HG03565 (cell line): Measurements from ENCODE around the gene ACTR1B.
A peak's percentile ranks its signal among the peaks of the same experiment; 100 is the strongest.
"Not testable (repeated sequence)": the region's sequence is repeated elsewhere in the genome, so short reads cannot be mapped to it uniquely, and the experiment has no call there.

ENCODE experiments used
- ATAC-seq: cut with Tn5 transposase; IDR thresholded peaks from one replicate; pipeline ENCODE4 v1.9.1; 2021; ENCODE audit warnings: mild to moderate bottlenecking, moderate library complexity; ENCODE audit not compliant: unreplicated experiment

The ACTR1B gene

DNA sequence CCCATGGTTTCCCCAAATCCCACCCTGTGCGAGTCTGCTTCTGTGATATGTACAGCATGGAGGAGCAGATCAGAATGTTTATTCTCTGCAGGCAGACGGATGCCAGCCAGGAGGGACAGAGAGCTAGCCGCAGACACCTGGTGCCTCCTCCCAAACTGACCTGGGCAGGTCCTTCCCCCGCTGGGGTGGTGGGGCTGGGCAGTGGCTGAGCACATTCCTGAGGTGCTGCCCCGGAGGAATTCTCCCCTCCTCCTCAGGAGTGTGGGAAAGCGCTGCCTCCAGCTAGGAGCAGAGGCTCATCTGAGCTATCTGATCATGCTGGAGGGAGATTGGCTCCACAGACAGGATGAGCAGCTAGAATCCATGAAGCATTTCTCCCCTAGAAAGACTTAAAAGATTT is 27.3 kb upstream of the ACTR1B start:
- ATAC-seq = no peak

DNA sequence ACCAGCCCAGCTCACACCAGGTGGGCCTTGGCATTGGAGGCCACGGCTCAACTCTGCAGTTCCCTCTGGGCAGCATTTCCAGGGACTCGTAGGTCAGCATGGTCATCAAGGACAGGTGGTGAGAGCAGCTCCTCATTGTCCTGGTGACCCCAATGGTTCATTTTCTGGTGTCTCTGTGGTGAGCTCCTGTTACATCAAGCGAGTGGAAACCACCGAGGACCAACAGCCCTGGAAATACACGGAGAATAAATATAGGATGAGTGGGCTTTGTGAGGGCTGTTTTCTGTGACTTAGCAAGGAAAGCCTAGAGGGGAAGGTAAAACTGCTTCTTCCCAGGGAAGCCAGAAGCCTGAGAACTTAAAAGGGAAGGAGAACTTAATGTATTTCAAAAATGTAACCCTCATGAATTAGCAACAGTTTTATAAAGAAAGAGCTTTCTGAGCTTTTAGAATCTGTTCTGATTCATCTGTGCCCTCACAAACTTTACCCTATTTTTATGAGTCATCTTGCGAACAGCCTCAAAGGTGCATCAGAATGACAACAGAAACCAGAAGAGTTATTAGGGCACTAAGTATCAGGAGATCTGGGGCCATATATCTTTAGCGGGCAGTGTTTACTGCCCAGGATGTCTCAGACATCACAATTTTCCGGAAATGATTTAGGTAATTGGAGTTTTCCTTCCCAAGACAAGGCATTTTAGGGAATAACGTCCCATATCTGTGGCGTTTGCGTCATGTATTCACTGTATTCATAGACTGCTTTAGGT is 24.4 kb upstream of the ACTR1B start:
- peak; percentile 59 for ATAC-seq

DNA sequence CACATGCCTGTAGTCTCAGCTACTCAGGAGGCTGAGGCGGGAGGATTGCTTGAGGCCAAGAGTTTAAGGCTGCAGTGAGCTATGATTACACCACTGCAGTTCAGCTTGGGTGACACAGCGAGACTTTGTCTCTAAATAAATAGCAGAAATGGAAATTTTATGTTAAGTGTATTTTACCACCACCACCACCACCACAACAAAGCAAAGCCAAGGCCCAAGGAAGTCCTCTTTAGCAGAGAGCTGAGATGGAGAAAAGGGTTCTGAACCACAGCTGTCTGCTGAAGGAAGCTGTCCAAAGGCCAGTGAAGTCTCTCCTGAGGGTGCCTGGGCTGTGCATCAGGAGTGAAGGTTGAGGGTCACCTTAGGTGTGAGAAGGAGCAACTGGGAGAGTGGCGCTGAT is 23.4 kb upstream of the ACTR1B start:
- not testable (repeated sequence) for ATAC-seq

DNA sequence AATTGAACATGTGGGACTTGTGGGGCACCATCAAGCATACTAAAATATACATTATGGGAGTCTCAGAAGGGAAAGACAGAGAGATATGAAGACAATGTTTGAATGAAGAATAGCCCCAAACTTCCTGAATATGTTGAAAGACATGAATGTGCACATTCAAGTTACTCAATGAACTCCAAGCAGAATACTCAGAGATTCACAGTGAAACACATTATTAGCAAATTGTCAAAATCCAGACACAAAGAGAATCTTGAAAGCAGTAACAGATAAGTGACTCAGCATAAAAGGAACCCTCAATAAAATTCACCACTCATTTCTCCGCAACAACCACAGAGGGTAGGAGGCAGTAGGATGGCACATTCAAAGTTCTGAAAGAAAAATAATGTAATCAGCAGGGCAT is 14.5 kb upstream of the ACTR1B start:
- no peak for ATAC-seq

DNA sequence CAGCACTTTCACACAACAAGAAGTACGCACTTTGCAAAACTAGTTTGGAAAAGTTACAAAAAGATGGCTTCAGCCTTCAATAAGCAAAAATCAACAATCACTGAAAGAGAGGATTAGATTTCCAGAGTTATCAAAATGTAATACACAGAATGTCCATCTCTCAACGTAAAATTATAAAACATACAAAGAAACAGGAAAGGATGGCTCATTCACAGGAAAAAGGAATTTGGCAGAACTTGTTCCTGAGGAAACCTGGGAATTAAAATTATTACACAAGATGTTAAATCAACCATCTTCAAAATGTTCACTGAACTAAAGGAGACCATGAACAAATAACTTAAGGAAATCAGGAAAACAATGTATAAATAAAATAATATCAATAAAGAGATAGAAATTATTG is 13.6 kb upstream of the ACTR1B start:
- no peak for ATAC-seq

DNA sequence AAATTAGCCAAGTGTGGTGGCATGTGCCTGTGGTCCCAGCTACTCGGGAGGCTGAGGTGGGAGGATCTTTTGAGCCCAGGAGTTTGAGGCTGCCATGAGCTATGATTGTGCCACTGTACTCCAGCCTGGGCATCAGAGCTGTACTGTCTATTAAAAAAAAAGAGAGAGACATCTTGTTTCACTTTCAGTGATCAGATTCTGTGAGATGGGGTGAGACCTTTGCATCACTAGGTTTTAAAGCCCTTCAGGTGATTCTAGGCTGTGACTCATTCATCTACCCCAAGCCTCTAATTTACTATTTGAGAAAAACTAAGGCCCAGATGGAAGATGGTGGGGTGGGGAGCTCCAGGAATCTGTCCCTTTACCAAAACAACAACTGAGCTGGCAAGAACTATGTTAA is 12.8 kb upstream of the ACTR1B start:
- no peak for ATAC-seq

DNA sequence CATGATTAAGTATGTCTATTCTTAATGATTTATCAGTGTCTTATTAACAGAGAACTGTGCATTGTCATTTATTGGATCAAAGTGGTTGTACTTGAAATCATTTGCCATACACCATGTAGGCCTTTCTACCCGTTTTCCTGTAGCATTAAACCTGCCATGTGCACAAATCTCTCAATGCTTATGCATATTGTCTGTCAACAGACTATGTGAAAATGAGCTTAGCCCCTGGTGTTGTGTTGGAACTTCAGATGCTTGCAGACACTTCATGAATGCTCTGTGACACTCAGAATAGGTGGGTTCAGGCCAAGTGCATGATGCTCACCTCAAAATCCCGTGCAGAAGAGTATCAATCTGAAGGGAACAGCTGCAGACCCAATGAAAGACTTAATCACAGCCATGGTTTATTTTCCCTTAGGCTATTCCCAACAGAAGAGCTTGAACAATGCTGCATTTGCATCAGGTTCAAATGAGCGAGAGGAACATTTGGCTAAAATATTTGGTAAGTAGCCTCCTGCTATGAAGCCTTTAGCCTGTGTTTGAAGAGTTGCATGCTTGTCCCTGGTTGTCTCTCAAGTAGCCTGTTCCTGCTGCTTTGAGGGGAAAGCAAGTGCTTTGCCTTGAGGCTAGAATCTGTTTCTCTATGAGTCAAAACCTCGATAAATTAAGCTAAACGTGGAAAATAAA is 11.7 kb upstream of the ACTR1B start:
- no peak for ATAC-seq

DNA sequence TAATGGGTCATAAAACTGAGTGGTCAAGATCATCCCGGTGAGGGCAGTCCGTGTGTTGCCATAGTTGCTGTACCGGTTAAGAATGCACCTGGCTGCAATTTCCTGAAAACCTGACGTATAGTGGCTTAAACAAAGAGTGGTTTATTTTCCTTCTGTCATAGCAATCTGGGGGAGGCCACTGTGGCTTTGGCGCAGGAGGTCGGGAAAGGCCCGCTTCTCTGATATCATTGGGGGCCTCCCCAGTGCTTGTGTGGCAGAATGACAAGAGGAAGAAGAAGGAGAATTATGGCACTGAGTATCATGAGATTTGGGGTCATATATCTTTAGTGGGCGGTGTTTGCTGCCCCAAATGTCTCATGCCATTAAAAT is 10.1 kb upstream of the ACTR1B start:
- no peak for ATAC-seq

GRCh38 chr2:97673182-97673914 is 9.5 kb upstream of the ACTR1B start:
- ATAC-seq = no peak

GRCh38 chr2:97672606-97673140 is 8.8 kb upstream of the ACTR1B start:
- ATAC-seq = not testable (repeated sequence)

GRCh38 chr2:97671526-97671925 is 7.7 kb upstream of the ACTR1B start:
- no peak for ATAC-seq

DNA sequence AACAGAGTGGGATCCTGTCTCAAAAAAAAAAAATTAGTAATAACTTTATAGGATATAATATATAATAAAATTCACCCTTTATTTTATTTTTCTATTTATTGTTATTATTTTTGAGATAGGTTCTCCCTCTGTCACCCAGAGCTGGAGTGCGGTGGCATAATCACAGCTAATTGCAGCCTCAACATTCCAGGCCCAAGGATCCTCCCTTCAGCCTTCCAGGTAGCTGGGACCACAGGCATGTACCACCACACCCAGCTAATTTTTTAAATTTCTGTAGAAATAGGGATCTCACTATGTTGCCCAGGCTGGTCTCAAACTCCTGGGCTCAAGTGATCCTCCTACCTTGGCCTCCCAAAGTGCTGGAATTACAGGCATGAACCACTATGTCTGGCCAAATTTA is 6.6 kb upstream of the ACTR1B start:
- no peak for ATAC-seq

- no peak for ATAC-seq
Measured at GRCh38 chr2:97669448-97669847, 5.6 kb upstream of the ACTR1B start, which contains the start of gene C2orf92. Gene C2orf92, plus strand, starts transcription at chr2:97669713. Its CDS starts 76 bp downstream, at chr2:97669789.

GRCh38 chr2:97664636-97664970 is 759 bp upstream of the ACTR1B start:
- no peak for ATAC-seq

DNA sequence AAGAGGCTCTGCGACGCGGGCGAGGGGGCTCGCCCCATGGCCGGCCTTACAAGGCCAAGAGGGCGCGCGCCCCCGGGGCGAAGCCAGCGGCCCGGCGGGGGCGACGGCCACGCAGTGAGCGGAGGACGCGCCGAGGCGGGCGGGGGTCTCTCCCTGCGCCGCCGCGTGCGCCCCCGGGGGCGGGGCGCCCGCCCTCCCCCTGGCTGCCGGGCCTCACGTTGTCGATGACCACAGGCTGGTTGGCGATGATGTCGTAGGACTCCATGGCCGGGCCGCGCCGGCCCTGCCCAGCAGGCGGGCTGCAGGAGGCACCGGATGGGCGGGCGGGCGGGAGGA is 250 bp downstream of the ACTR1B start:
- no peak for ATAC-seq

DNA sequence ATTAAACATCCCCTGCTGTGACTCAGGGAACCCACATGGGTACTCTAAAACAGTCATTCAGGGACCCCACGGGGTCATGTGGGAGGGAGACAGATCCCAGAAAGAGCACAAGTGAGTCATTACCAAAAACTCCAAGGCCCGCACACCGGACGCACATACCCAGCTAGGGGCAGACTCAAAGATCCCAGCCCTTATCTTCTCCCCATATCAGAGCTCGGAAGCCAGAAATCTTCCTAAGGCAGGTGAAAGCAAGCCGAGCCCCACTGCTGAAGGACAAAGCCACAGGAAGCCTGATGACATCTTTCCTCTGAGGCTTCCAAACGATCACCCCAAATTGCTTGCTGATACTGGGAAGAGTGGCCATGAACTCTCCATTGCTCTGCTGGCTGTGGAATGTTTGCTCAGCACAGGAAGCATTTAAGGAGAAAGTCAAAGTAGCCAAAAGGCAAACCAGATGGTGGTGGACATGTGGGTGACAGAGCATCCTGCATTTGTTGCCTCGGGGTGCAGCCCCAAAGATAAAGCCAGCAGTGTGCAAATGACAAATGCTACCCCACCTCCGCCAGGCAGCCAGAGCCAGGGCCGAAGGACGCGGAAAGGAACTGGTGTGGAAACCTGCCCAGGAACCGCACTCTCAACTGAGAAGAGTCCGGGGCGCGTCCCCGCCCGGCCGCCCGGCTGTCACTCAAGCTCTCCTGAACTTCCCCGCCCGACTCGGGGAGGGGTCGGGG is 784 bp downstream of the ACTR1B start:
- peak; percentile 25 for ATAC-seq

DNA sequence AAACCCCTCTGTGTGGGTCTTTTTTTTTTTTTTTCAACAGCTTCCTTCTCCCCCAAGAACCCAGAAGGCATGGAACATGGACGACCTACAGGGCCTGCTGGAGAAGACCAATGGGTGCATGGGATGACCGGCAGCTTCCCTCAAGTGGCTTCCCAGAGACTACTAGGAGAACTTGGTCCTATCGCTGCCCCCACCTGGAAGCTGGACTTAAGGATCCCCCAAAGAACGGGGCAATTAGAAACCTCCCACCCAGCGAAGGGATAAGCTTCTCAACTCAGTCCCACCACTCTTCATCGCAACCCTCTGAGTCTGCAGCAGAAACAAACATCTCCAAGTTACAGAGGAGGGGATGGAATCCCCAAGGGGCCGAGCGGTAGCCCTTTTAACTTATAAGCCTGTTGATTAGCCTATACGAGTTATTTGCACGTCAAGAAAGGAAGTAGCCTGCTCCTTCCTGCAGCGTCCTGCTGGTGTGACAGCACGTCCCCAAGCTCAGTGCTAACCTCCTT is 1.4 kb downstream of the ACTR1B start:
- no peak for ATAC-seq

DNA sequence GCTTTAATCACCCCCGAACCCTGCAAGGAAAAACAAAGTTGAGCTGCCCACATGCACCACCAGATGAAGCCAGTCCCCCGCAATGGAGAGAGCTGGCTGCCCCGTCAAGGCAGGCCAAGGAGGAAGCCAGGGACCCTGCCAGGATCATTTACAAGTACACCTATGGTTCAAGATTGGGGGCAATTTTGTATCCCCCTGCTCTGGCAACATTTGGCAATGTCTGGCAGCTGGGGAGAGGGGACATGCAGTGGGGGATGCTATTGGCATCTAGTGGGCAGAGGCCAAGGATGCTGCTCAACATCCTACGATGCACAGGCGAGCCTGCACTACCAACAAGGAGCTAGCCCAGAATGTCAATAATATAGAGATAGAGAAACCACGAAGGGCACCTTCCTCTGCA is 1.9 kb downstream of the ACTR1B start:
- ATAC-seq = no peak

DNA sequence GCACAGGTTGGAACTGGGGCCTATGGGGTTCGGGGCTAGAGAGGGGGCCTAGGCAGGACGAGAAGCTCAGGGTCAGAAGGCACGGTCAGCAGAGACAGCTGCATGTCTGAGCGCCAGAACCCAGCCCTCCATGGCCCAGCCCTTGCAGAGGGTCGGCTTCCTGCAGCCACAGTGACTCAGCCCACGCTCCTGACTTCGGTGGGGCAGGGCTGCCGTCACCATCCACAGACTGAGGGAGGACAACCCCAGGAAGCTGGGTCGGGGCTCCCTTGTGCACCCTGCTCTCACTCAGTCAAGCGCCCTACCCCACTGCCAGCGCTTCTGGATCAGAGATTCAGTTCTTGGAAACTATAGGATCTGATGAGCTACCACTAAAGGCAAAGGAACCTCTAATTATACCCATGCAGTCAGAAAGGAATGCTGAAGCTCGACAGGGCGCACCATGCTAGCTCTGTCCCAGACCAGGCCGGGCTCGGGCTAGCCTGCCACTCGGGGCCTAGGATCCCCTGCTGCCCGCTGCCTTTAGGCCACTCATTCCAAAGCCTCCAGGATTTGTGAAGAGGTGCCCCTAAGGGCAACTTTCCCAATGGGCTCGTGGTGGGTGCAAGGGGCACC is 3.0 kb downstream of the ACTR1B start:
- no peak for ATAC-seq

DNA sequence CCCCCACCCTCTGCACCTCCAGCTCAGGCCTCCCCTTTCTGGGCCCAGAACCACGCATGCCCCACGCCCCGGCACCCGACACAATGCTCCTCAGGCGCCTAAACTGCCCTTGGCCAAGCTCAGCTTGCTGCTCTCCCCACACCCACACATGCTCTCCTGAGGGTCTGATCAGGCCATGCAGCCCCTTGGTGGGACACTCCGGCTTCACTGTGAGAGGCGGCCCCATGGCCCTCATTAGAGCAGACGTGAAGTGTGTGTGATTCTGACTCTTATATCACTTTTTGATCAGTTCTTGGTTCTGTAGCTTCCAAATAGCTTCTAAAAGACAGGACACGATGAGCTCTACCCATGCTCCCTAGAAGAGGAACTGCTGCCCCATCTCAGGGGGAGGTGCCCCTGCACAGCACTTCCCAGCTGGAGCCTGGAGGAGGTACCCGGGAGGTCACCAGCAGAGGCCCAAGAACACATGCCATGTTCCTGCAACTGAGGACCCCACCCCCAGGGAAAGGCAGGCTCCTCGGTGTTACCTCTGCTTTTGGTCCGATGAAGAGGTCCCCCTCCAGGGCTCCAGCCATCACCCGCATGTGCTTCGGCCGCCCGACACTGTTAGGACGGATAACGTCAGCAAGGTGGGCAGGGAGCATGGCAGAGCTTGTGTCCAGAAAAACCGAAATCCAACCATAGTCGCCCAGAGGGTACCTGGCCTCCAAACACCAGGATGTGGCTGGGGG is 3.6 kb downstream of the ACTR1B start:
- no peak for ATAC-seq
